WTC11 (cell line): Measurements from ENCODE around the gene PKD2L2. TPM values are rescaled to one million over a fixed set of nuclear protein-coding genes. Genes with fewer than 3 reads are reported as not detected.
A peak's percentile ranks its signal among the peaks of the same experiment; 100 is the strongest.

Experiments used
- ATAC-seq: fragments of 200-7000 bp; cut with Tn5 transposase; 2 replicates; pipeline ENCODE4 v1.10.0; 2021; ENCODE audit warnings: mild to moderate bottlenecking, moderate library complexity
- CTCF ChIA-PET: fragments of 300-600 bp; sonication (Branson Sonifier 250); formaldehyde crosslinking; loops from one replicate; lab custom pipeline; 2021; ENCODE audit warnings: antibody characterized with exemption; lab: Charles Lee
- POLR2A ChIA-PET: fragments of 350-600 bp; sonication (Branson Sonifier 250); formaldehyde crosslinking; loops from one replicate; lab custom pipeline; 2021; ENCODE audit warnings: antibody characterized with exemption; lab: Charles Lee
- DNase-seq: peaks from one replicate; pipeline ENCODE4 v3.0.0; 2021; ENCODE audit warnings: low spot score
- H3K27ac Mint-ChIP-seq: 2 replicates; pipeline ENCODE4 v1.8.0; 2021; ENCODE audit warnings: mixed read lengths
- H3K27me3 Mint-ChIP-seq: 2 replicates; pipeline ENCODE4 v1.8.0; 2021; ENCODE audit warnings: low read depth, mild to moderate bottlenecking, moderate library complexity, mixed read lengths
- H3K36me3 Mint-ChIP-seq: 2 replicates; pipeline ENCODE4 v1.8.0; 2021; ENCODE audit warnings: mixed read lengths
- H3K4me1 Mint-ChIP-seq: 2 replicates; pipeline ENCODE4 v1.8.0; 2022; ENCODE audit warnings: mixed read lengths
- H3K4me3 Mint-ChIP-seq: 2 replicates; pipeline ENCODE4 v1.8.0; 2021; ENCODE audit warnings: mild to moderate bottlenecking, moderate library complexity, mixed read lengths
- H3K9me3 Mint-ChIP-seq: 2 replicates; pipeline ENCODE4 v1.8.0; 2021; ENCODE audit warnings: mixed read lengths
- ATF1 ChIP-seq: sonication (generic); formaldehyde crosslinking; IDR thresholded peaks from 2 replicates; pipeline ENCODE4 v1.8.1; 2023; ENCODE audit warnings: mild to moderate bottlenecking, moderate library complexity, missing genetic modification reagents
- CBFB ChIP-seq: sonication (generic); formaldehyde crosslinking; IDR thresholded peaks from 2 replicates; pipeline ENCODE4 v1.8.1; 2022; ENCODE audit warnings: mild to moderate bottlenecking, low read depth, missing genetic modification reagents
- CREM ChIP-seq: sonication (generic); formaldehyde crosslinking; IDR thresholded peaks from 2 replicates; pipeline ENCODE4 v1.8.1; 2022; ENCODE audit warnings: mild to moderate bottlenecking, missing genetic modification reagents, moderate library complexity
- ELF4 ChIP-seq: sonication (generic); formaldehyde crosslinking; IDR thresholded peaks from 2 replicates; pipeline ENCODE4 v1.8.1; 2022; ENCODE audit warnings: low read depth, mild to moderate bottlenecking, moderate library complexity, missing genetic modification reagents
- FOXP1 ChIP-seq: sonication (generic); formaldehyde crosslinking; IDR thresholded peaks from 2 replicates; pipeline ENCODE4 v1.8.0; 2022; ENCODE audit warnings: missing genetic modification reagents, mild to moderate bottlenecking, moderate library complexity, borderline replicate concordance
- GRHL2 ChIP-seq: fragments of 250-450 bp; sonication (Bioruptor Pico); IDR thresholded peaks from 2 replicates; pipeline ENCODE4 v1.8.0; 2022; ENCODE audit warnings: mild to moderate bottlenecking, moderate library complexity; ENCODE audit not compliant: insufficient replicate concordance, severe bottlenecking
- KAT7 ChIP-seq: sonication (generic); formaldehyde crosslinking; IDR thresholded peaks from 2 replicates; pipeline ENCODE4 v1.8.1; 2023; ENCODE audit warnings: missing genetic modification reagents, mild to moderate bottlenecking, borderline replicate concordance
- MXD4 ChIP-seq: fragments of 250-450 bp; sonication (Bioruptor Pico); IDR thresholded peaks from 2 replicates; pipeline ENCODE4 v1.8.0; 2021; ENCODE audit warnings: mild to moderate bottlenecking, moderate library complexity, borderline replicate concordance
- NFE2L1 ChIP-seq: sonication (generic); formaldehyde crosslinking; IDR thresholded peaks from 2 replicates; pipeline ENCODE4 v1.8.1; 2023; ENCODE audit warnings: missing genetic modification reagents
- OVOL2 ChIP-seq: fragments of 250-450 bp; sonication (Bioruptor Pico); IDR thresholded peaks from 2 replicates; pipeline ENCODE4 v1.9.0; 2021; ENCODE audit warnings: mild to moderate bottlenecking, borderline replicate concordance
- SMAD3 ChIP-seq: sonication (generic); formaldehyde crosslinking; IDR thresholded peaks from 2 replicates; pipeline ENCODE4 v1.8.0; 2022; ENCODE audit warnings: missing genetic modification reagents, mild to moderate bottlenecking, borderline replicate concordance
- ZNF121 ChIP-seq: sonication (generic); formaldehyde crosslinking; IDR thresholded peaks from 2 replicates; pipeline ENCODE4 v1.8.0; 2023; ENCODE audit warnings: missing genetic modification reagents
- ZNF219 ChIP-seq: sonication (generic); formaldehyde crosslinking; IDR thresholded peaks from 2 replicates; pipeline ENCODE4 v1.8.0; 2023; ENCODE audit warnings: missing genetic modification reagents, mild to moderate bottlenecking, borderline replicate concordance
- ZNF232 ChIP-seq: sonication (generic); formaldehyde crosslinking; IDR thresholded peaks from 2 replicates; pipeline ENCODE4 v1.8.0; 2022; ENCODE audit warnings: mild to moderate bottlenecking, missing genetic modification reagents
- total RNA-seq: library from RNA; stranded (reverse); gene quantifications from 3 replicates; pipeline ENCODE4 v1.2.3, GENCODE V29; 2021
- TF ChIP-seq, protein P1 (sequence below): sonication (generic); formaldehyde crosslinking; IDR thresholded peaks from 2 replicates; pipeline ENCODE4 v1.8.0; 2023; ENCODE audit warnings: missing genetic modification reagents
- TF ChIP-seq, protein P2 (sequence below): fragments of 250-450 bp; sonication (Bioruptor Pico); IDR thresholded peaks from 2 replicates; pipeline ENCODE4 v1.9.0; 2021; ENCODE audit warnings: mild to moderate bottlenecking
- TF ChIP-seq, protein P3 (sequence below): fragments of 250-450 bp; sonication (Bioruptor Pico); conservative IDR thresholded peaks from 2 replicates; pipeline ENCODE4 v1.9.0; 2021; ENCODE audit warnings: mild to moderate bottlenecking
- TF ChIP-seq, protein P4 (sequence below): sonication (generic); formaldehyde crosslinking; IDR thresholded peaks from 2 replicates; pipeline ENCODE4 v1.8.1; 2022; ENCODE audit warnings: low read depth, missing genetic modification reagents, borderline replicate concordance
- TF ChIP-seq, protein P5 (sequence below): fragments of 250-450 bp; sonication (Bioruptor Pico); IDR thresholded peaks from 2 replicates; pipeline ENCODE4 v1.9.0; 2021; ENCODE audit warnings: mild to moderate bottlenecking
- TF ChIP-seq, protein P6 (sequence below): sonication (generic); formaldehyde crosslinking; IDR thresholded peaks from 2 replicates; pipeline ENCODE4 v1.8.1; 2022; ENCODE audit warnings: low read depth, mild to moderate bottlenecking, moderate library complexity, missing genetic modification reagents, borderline replicate concordance
- TF ChIP-seq, protein P7 (sequence below): fragments of 200-600 bp; IDR thresholded peaks from 2 replicates; pipeline ENCODE4 v1.8.0; 2022; ENCODE audit warnings: antibody characterized with exemption

Gene PKD2L2
- total RNA-seq, 1 experiment from 2014 or later = not detected

DNA sequence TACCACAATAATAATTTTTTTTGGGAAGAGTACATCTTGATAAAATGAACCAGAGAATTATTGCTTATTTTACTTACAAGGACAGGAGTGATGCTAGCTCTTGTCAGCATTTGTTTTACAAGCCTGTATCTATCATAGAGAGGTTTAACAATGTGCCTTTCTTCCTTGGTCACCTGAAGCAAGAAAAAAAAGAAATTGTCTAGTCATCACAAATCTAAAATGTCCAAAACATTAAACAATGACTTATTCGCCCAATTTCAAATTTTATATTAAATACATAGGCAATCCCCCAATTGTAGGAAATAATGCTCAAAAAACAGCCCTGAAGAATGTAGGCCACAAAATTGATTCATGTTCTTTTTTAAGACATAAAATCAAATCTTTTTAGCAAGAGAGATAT, 56.6 kb downstream of the PKD2L2 start (continued):
- TF ChIP-seq, protein P1, sequence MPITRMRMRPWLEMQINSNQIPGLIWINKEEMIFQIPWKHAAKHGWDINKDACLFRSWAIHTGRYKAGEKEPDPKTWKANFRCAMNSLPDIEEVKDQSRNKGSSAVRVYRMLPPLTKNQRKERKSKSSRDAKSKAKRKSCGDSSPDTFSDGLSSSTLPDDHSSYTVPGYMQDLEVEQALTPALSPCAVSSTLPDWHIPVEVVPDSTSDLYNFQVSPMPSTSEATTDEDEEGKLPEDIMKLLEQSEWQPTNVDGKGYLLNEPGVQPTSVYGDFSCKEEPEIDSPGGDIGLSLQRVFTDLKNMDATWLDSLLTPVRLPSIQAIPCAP = no peak
- TF ChIP-seq, protein P2, sequence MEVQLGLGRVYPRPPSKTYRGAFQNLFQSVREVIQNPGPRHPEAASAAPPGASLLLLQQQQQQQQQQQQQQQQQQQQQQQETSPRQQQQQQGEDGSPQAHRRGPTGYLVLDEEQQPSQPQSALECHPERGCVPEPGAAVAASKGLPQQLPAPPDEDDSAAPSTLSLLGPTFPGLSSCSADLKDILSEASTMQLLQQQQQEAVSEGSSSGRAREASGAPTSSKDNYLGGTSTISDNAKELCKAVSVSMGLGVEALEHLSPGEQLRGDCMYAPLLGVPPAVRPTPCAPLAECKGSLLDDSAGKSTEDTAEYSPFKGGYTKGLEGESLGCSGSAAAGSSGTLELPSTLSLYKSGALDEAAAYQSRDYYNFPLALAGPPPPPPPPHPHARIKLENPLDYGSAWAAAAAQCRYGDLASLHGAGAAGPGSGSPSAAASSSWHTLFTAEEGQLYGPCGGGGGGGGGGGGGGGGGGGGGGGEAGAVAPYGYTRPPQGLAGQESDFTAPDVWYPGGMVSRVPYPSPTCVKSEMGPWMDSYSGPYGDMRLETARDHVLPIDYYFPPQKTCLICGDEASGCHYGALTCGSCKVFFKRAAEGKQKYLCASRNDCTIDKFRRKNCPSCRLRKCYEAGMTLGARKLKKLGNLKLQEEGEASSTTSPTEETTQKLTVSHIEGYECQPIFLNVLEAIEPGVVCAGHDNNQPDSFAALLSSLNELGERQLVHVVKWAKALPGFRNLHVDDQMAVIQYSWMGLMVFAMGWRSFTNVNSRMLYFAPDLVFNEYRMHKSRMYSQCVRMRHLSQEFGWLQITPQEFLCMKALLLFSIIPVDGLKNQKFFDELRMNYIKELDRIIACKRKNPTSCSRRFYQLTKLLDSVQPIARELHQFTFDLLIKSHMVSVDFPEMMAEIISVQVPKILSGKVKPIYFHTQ (CRISPR knock-in tag) = no peak
- TF ChIP-seq, protein P3, sequence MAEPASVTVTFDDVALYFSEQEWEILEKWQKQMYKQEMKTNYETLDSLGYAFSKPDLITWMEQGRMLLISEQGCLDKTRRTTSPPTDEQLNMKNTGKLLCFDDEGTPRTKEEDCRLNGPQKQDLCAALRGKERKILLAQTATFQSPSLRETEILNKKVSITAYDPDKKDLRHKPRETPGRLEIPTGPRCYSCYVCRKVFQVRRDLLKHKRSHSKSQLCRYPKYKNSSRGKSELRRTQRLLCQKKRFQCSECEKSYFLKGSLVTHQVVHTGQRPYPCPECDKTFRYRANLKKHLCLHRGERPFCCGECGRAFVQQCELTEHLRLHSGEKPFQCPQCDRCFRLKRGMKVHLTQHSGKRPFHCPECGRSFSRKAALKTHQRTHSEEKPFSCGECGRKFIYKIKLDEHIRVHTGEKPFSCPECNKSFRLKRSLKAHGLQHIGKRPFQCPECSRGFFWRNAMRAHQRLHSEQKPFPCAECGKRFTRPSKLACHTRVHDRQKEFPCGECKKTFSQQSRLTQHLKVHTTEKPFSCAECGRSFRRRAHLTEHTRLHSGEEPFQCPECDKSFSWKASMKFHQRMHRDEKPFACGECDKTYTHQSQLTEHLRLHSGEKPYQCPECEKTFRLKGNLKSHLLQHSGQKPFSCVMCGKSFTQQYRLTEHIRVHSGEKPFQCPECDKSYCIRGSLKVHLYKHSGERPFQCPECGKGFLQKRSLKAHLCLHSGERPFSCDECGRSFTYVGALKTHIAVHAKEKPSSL (CRISPR knock-in tag) = no peak
- TF ChIP-seq CREM (CRISPR knock-in tag) (no peak), FOXP1 (CRISPR knock-in tag) (no peak), SMAD3 (CRISPR knock-in tag) (no peak), ZNF219 (CRISPR knock-in tag) (no peak), ZNF232 (no peak), ELF4 (no peak)
- TF ChIP-seq, protein P4, sequence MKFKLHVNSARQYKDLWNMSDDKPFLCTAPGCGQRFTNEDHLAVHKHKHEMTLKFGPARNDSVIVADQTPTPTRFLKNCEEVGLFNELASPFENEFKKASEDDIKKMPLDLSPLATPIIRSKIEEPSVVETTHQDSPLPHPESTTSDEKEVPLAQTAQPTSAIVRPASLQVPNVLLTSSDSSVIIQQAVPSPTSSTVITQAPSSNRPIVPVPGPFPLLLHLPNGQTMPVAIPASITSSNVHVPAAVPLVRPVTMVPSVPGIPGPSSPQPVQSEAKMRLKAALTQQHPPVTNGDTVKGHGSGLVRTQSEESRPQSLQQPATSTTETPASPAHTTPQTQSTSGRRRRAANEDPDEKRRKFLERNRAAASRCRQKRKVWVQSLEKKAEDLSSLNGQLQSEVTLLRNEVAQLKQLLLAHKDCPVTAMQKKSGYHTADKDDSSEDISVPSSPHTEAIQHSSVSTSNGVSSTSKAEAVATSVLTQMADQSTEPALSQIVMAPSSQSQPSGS (CRISPR knock-in tag) = no peak

DNA sequence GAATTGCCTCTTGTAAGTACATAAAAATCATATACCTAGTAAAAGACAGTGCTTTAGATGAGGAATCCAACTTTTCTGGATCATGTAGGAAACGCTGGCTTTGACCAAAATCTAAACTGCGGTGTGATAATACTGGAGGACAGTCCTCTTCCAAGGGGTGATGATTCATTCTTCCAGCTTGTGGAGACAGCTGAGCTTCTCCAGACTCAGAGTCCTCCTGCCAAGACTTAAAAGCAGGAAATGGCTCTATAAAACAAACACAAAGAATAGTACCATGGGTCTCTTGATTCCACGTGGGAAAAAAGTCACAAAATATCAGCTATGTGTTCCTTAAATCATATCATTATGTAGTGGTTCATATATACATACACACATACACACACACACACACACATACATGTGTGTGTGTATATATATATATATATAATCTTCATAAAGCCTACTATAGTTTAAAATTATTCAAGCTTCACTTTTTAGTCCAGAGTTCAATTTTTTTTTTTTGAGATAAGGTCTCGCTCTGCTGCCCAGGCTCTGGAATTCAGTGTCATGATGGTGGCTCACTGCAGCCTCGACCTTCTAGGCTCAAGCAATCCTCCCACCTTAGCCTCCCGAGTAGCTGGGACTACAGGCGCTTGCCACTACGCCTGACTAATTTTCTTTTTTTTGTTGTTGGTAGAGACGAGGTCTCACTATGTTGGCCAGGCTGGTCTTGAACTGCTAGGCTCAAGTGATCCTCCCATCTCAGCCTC, 65.0 kb downstream of the PKD2L2 start:
- no peak for DNase-seq
- no peaks in the 10 kb centered on the region for H3K27me3 Mint-ChIP-seq
- H3K4me1 Mint-ChIP-seq = no peaks in the 10 kb centered on the region
- no peak for ATAC-seq
- H3K4me3 Mint-ChIP-seq = no peak overlapping the region
- no peaks in the 10 kb centered on the region for H3K9me3 Mint-ChIP-seq
- ChIA-PET POLR2A (no interaction called here), CTCF (no interaction called here)
- peaks cover 42% of the 10 kb centered on the region for H3K36me3 Mint-ChIP-seq
- 0 out of 2 replicates have a peak overlapping the region, but pooled peaks have one; percentile 23 for H3K27ac Mint-ChIP-seq
- TF ChIP-seq, protein P5, sequence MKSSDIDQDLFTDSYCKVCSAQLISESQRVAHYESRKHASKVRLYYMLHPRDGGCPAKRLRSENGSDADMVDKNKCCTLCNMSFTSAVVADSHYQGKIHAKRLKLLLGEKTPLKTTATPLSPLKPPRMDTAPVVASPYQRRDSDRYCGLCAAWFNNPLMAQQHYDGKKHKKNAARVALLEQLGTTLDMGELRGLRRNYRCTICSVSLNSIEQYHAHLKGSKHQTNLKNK (CRISPR knock-in tag) = no peak
- TF ChIP-seq NFE2L1 (CRISPR knock-in tag) = no peak
- TF ChIP-seq GRHL2 = no peak
- TF ChIP-seq ATF1 (CRISPR knock-in tag) = no peak
- no peak for TF ChIP-seq CBFB (CRISPR knock-in tag)
- no peak for TF ChIP-seq MXD4
- TF ChIP-seq KAT7 = no peak
- TF ChIP-seq, protein P6, sequence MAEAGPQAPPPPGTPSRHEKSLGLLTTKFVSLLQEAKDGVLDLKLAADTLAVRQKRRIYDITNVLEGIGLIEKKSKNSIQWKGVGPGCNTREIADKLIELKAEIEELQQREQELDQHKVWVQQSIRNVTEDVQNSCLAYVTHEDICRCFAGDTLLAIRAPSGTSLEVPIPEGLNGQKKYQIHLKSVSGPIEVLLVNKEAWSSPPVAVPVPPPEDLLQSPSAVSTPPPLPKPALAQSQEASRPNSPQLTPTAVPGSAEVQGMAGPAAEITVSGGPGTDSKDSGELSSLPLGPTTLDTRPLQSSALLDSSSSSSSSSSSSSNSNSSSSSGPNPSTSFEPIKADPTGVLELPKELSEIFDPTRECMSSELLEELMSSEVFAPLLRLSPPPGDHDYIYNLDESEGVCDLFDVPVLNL (CRISPR knock-in tag) = no peak
- TF ChIP-seq, protein P7, sequence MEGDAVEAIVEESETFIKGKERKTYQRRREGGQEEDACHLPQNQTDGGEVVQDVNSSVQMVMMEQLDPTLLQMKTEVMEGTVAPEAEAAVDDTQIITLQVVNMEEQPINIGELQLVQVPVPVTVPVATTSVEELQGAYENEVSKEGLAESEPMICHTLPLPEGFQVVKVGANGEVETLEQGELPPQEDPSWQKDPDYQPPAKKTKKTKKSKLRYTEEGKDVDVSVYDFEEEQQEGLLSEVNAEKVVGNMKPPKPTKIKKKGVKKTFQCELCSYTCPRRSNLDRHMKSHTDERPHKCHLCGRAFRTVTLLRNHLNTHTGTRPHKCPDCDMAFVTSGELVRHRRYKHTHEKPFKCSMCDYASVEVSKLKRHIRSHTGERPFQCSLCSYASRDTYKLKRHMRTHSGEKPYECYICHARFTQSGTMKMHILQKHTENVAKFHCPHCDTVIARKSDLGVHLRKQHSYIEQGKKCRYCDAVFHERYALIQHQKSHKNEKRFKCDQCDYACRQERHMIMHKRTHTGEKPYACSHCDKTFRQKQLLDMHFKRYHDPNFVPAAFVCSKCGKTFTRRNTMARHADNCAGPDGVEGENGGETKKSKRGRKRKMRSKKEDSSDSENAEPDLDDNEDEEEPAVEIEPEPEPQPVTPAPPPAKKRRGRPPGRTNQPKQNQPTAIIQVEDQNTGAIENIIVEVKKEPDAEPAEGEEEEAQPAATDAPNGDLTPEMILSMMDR = no peak
- no peak for TF ChIP-seq ZNF121
- no peak for TF ChIP-seq OVOL2 (CRISPR knock-in tag)
- TF ChIP-seq SMAD3 (CRISPR knock-in tag) = no peak
- TF ChIP-seq, protein P2 (CRISPR knock-in tag) = no peak
